Keratinocyte (primary cell): Measurements from ENCODE around the gene RGS8. TPM values are rescaled to one million over a fixed set of nuclear protein-coding genes. Genes with fewer than 3 reads are reported as not detected.

ENCODE experiments used
- DNase-seq: peaks from one replicate; pipeline ENCODE4 v3.0.0-alpha.2; 2011; ENCODE audit warnings: low read depth, missing footprints, low spot score
- FAIRE-seq: peaks from 2 replicates; lab custom pipeline; 2011; peaks lifted over from hg19 to GRCh38; lab: Jason Lieb, UNC
- H2AFZ ChIP-seq: 2 replicates; pipeline ENCODE4 v1.6.0; 2012; ENCODE audit warnings: low read length, control low read depth, inconsistent platforms; ENCODE audit not compliant: control insufficient read depth
- H3K27ac ChIP-seq: 2 replicates; pipeline ENCODE4 v1.5.1; 2011; ENCODE audit warnings: low read length; ENCODE audit not compliant: control insufficient read depth, insufficient read depth
- H3K27me3 ChIP-seq: 3 replicates; pipeline ENCODE4 v1.6.0; 2011; ENCODE audit warnings: low read length; ENCODE audit not compliant: control insufficient read depth, insufficient read depth; ENCODE audit errors: extremely low read depth
- H3K36me3 ChIP-seq, 2 experiments: 2 replicates in 1 of 2; 3 replicates in 1 of 2; pipeline ENCODE4 v1.5.1; 2011; ENCODE audit warnings: low read length in 2 of 2, mild to moderate bottlenecking in 1 of 2; ENCODE audit not compliant: control insufficient read depth in 2 of 2, insufficient read depth in 2 of 2; ENCODE audit errors: extremely low read depth in 1 of 2
- H3K4me1 ChIP-seq: 3 replicates; pipeline ENCODE4 v1.5.1; 2011; ENCODE audit warnings: low read length; ENCODE audit not compliant: control insufficient read depth, insufficient read depth; ENCODE audit errors: extremely low read depth
- H3K4me2 ChIP-seq: 3 replicates; pipeline ENCODE4 v1.6.0; 2011; ENCODE audit warnings: low read depth, low read length; ENCODE audit not compliant: control insufficient read depth, insufficient read depth; ENCODE audit errors: extremely low read depth
- H3K4me3 ChIP-seq, 3 experiments: fragments of 200-600 bp in 1 of 3; sonication (generic) in 1 of 3; 2 replicates in 2 of 3; 3 replicates in 1 of 3; pipeline ENCODE4 v1.5.1; 2011 to 2016; ENCODE audit warnings: low read length in 3 of 3, mild to moderate bottlenecking in 3 of 3, control low read depth in 2 of 3, inconsistent platforms in 1 of 3, low read depth in 1 of 3, mixed read lengths in 1 of 3, mixed run types in 1 of 3, moderate library complexity in 1 of 3; ENCODE audit not compliant: control insufficient read depth in 2 of 3, insufficient read depth in 2 of 3; ENCODE audit errors: extremely low read depth in 1 of 3
- H3K79me2 ChIP-seq: 2 replicates; pipeline ENCODE4 v1.6.0; 2012; ENCODE audit warnings: low read length; ENCODE audit not compliant: control insufficient read depth, insufficient read depth
- H3K9ac ChIP-seq: 3 replicates; pipeline ENCODE4 v1.6.0; 2011; ENCODE audit warnings: low read length; ENCODE audit not compliant: control insufficient read depth, insufficient read depth; ENCODE audit errors: extremely low read depth
- H3K9me1 ChIP-seq: 3 replicates; pipeline ENCODE4 v1.6.0; 2011; ENCODE audit warnings: low read length; ENCODE audit not compliant: control insufficient read depth, insufficient read depth; ENCODE audit errors: extremely low read depth
- H3K9me3 ChIP-seq: 2 replicates; pipeline ENCODE4 v1.5.1; 2012; ENCODE audit warnings: low read depth, low read length; ENCODE audit not compliant: control insufficient read depth
- H4K20me1 ChIP-seq: 3 replicates; pipeline ENCODE4 v1.6.0; 2011; ENCODE audit warnings: low read length; ENCODE audit not compliant: control insufficient read depth, insufficient read depth; ENCODE audit errors: extremely low read depth
- CTCF ChIP-seq, 3 experiments: IDR thresholded peaks in 1 of 3; conservative IDR thresholded peaks in 1 of 3; optimal IDR thresholded peaks in 1 of 3; 2 replicates in 2 of 3; 3 replicates in 1 of 3; pipeline versions ENCODE3 to v1.5.1; 2011; ENCODE audit warnings: low read length in 3 of 3, mild to moderate bottlenecking in 3 of 3, moderate library complexity in 2 of 3, control low read depth in 1 of 3, inconsistent platforms in 1 of 3; ENCODE audit not compliant: insufficient read depth in 2 of 3; ENCODE audit errors: extremely low read depth in 1 of 3
- EZH2 ChIP-seq: IDR thresholded peaks from one replicate; pipeline ENCODE4 v1.6.1; 2012; ENCODE audit warnings: inconsistent platforms, mild to moderate bottlenecking, low read length, moderate library complexity
- dilution Hi-C: fragments of 300-500 bp; cut with MboI; formaldehyde crosslinking; loops from one replicate; pipeline ENCODE4 v1.7.0; 2020; ENCODE audit warnings: low sequenced_read_pairs; ENCODE audit not compliant: extremely low pct_ligation_motif_present
- polyA plus RNA-seq, 5 experiments: library from polyadenylated mRNA; depleted of rRNA in 3 of 5; stranded (reverse) in 3 of 5; stranded (forward) in 1 of 5; unstranded in 1 of 5; fragments of >200 nt; gene quantifications; 1 replicate in 1 of 5; 2 replicates in 3 of 5; 3 replicates in 1 of 5; pipeline versions ENCODE4 v1.2.1 to v1.2.3, GENCODE V29; 2011 to 2012; ENCODE audit warnings: missing spikeins in 2 of 5, low read depth in 1 of 5, low replicate concordance in 1 of 5

Gene RGS8
- polyA plus RNA-seq, 1 donor (not counting 4 experiments of a cell fraction or from before 2014, with no cell fraction given) = not detected

- H3K9me3 ChIP-seq = no peaks in the 10 kb centered on the region
- dilution Hi-C loops = no loop called here
- no peaks in the 10 kb centered on the region for H3K79me2 ChIP-seq
- no peaks in the 10 kb centered on the region for H4K20me1 ChIP-seq
- FAIRE-seq (no peak), DNase-seq (no peak)
- H3K4me2 ChIP-seq = no peak overlapping the region
- no peak overlapping the region for H3K9ac ChIP-seq
- no peak overlapping the region for H2AFZ ChIP-seq
- H3K4me1 ChIP-seq = no peaks in the 10 kb centered on the region
- TF ChIP-seq CTCF (optimal IDR thresholded peaks at IDR 0.05 in 1 of 3, IDR thresholded peaks at IDR 0.05 in 1 of 3, conservative IDR thresholded peaks at IDR 0.05 in 1 of 3; ENCODE audit: extremely low read depth in 1 of 3, insufficient read depth in 2 of 3, low read length in 3 of 3) (no peak), EZH2 (no peak)
- peaks cover 28% of the 10 kb centered on the region for H3K27me3 ChIP-seq
- no peaks in the 10 kb centered on the region for H3K36me3 ChIP-seq
- H3K4me3 ChIP-seq = no peak overlapping the region
- no peak overlapping the region for H3K27ac ChIP-seq
- H3K9me1 ChIP-seq = no peaks in the 10 kb centered on the region
These were observed 11.9 kb downstream of the RGS8 start for GRCh38 chr1:182672487-182672836.

GRCh38 chr1:182671750-182672486, 12.5 kb downstream of the RGS8 start:
- no peaks in the 10 kb centered on the region for H3K9me1 ChIP-seq
- H2AFZ ChIP-seq = no peak overlapping the region
- H3K27ac ChIP-seq = no peak overlapping the region
- no peaks in the 10 kb centered on the region for H3K79me2 ChIP-seq
- H3K4me1 ChIP-seq = no peaks in the 10 kb centered on the region
- no peak for FAIRE-seq
- no peaks in the 10 kb centered on the region for H3K9me3 ChIP-seq
- H3K27me3 ChIP-seq = peaks cover 28% of the 10 kb centered on the region
- dilution Hi-C loops = no loop called here
- no peak for DNase-seq
- no peak overlapping the region for H3K9ac ChIP-seq
- H3K4me2 ChIP-seq = no peak overlapping the region
- TF ChIP-seq EZH2 = no peak
- H3K4me3 ChIP-seq = no peak overlapping the region
- no peaks in the 10 kb centered on the region for H3K36me3 ChIP-seq
- H4K20me1 ChIP-seq = no peaks in the 10 kb centered on the region
